GM19467 (cell line): ENCODE results near the gene EWSR1.
A peak's percentile ranks its signal among the peaks of the same experiment; 100 is the strongest.
"Not testable (repeated sequence)": the region's sequence is repeated elsewhere in the genome, so short reads cannot be mapped to it uniquely, and the experiment has no call there.

Experiments used
- ATAC-seq: cut with Tn5 transposase; IDR thresholded peaks from one replicate; pipeline ENCODE4 v1.9.1; 2021; ENCODE audit warnings: mild to moderate bottlenecking, moderate library complexity; ENCODE audit not compliant: unreplicated experiment

Gene EWSR1, protein sequence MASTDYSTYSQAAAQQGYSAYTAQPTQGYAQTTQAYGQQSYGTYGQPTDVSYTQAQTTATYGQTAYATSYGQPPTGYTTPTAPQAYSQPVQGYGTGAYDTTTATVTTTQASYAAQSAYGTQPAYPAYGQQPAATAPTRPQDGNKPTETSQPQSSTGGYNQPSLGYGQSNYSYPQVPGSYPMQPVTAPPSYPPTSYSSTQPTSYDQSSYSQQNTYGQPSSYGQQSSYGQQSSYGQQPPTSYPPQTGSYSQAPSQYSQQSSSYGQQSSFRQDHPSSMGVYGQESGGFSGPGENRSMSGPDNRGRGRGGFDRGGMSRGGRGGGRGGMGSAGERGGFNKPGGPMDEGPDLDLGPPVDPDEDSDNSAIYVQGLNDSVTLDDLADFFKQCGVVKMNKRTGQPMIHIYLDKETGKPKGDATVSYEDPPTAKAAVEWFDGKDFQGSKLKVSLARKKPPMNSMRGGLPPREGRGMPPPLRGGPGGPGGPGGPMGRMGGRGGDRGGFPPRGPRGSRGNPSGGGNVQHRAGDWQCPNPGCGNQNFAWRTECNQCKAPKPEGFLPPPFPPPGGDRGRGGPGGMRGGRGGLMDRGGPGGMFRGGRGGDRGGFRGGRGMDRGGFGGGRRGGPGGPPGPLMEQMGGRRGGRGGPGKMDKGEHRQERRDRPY

DNA sequence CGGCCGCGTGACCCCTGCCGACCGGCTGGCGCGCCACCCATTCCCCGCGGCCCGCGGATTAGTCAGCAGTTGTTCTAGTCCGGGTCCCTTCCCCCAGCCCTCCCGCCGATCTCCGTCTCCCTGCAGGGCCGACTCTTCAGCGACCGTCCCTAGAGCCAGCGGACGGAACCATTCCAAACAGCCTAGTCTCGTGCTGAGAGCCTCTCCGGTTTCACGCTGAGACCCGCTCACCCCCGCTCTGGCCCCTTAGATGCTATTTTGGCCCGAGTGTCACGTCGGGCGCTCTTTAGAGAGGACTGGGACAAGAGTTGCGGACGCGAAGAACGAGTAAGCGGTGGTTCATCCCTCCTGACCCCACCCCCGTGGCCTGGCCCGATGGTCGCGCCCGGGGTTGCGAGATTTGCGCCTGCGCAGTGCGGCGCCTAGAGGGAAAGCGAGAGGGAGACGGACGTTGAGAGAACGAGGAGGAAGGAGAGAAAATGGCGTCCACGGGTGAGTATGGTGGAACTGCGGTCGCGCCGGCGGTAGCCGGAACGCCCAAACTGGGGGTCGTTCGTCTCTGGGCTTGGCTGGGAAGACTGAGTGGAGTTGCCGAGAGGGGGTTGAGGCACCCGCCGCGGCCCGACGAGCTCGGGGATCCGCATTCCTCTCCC lies at the start of gene EWSR1, which contains the start of gene RHBDD3:
Gene EWSR1, plus strand, starts transcription at position 411 of the 653 bp plus-strand sequence. Its CDS starts 69 bp downstream, at position 480.
Gene RHBDD3, minus strand, starts transcription at position 124 of the 653 bp plus-strand sequence. CDS start 2,355 bp downstream, outside the sequence.
- ATAC-seq, result peak; percentile 71

DNA sequence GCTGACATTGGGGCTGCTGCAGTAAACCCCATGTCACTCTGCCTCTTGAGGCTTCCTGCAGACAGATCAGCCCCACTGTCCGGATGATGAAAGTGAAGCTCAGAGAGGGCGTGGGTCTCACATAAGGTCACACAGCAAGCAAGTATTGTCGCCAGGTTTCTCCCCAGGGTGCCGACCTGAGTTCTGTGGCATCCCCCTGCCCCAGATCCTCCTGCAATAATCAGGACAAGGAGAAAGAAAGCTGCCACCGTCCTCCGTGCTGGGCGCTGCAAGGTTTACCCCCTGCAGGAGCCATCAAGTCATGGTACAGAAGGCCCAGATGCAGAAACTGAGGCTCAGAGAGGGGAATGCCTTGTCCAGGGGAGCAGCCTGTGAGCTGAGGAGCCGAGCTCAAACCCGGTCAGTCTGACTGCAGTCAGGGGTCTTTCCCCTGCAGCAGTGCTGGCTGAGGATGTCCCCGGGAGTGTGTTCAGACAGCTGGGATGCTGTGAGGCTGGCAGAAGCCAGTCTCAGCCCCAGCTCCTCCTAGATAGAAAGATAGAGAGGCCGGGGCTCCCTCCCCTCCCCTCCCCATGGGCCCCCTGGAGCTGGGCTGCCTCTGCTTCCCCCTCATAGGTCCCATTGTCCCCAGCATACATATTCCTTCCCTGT lies 49.2 kb upstream of the EWSR1 start:
- no peak for ATAC-seq

DNA sequence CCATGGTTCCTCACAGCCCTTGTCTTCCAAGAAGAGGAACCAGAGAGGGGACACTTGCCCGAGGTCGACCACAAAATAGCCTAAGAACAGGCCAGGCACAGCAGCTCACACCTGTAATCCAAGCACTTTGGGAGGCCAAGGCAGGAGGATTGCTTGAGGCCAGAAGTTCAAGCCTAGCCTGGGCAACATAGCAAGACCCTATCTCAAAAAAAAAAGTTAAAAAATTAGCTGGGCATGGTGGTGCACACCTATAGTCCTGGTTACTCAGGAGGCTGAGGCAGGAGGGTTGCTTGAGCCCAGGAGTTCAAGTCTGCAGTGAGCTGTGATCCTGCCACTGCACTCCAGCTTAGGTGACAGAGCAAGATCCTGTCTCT lies 48.7 kb upstream of the EWSR1 start:
- ATAC-seq, result not testable (repeated sequence)

DNA sequence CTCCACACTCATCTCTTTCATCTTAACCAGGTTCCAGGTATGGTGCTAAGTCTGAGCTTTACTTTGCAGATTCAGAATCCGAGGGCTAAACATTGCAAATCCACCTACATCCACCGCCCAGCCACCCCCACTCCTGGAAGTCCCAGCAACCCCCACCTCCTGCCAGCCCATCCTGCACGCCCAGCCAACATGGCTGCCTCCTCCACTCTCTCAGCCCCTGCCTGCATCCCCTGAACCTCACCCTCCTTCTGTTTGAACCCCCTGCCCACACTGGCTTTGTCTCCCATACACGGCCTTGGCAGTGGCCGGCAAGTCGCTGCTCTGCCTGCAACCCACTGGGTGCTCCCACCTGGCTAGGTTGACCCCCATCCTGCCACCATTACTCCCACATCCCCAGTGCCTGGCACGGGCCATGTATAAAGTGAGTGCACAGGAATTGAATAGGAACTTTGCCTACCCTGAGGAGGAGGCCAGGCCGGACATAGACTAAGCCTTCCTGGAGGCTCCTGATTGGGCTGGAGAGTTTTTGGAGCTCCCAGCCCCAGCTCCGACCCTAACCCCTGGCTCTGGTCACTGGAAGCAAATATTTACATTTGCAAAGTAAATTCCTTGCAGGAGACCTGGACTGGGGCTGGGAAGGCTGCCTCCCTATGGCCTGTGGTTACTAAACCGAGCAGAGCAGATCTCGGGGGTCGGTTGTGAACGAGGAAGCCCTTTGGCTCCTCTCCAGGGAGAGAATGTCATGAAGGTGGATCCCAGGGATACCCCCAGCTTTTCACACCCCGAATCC lies 48.0 kb upstream of the EWSR1 start:
- ATAC-seq, result no peak

DNA sequence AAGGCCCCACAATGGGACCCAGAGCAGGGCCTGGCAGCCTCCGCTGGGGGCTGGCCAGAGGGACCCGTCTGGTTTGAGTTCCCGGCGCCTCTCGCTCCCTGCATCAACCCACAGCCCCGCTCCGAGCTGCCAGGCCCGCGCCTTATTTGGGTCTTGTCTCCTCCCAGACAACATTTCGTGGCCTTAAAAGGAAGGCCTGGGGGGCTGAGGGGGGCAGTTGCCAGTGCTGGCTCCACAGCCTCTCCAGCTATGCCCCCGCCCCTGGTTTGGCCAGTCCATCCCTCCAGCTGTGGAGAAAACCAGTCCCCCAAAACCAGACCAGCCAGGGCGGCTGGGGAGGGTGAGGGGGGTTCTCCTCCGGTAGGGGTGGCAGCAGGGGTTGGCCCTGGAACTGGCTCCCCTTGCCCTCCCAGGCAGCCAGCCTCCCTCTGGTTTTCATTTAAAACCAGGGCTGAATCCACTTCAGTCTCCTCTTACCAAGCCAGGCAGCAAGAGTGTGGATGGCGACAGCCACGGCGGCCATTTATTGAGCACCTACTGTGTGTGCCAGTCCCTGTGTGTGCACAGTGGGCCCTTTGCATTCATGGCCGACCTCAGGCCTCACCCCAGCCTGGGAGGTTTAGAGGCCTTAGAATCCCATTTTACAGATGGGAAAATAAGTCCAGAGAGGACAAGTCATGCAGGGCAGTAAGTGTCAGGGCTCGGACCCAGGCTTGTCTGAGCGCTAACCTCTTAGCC lies 43.8 kb upstream of the EWSR1 start:
- ATAC-seq, result no peak

DNA sequence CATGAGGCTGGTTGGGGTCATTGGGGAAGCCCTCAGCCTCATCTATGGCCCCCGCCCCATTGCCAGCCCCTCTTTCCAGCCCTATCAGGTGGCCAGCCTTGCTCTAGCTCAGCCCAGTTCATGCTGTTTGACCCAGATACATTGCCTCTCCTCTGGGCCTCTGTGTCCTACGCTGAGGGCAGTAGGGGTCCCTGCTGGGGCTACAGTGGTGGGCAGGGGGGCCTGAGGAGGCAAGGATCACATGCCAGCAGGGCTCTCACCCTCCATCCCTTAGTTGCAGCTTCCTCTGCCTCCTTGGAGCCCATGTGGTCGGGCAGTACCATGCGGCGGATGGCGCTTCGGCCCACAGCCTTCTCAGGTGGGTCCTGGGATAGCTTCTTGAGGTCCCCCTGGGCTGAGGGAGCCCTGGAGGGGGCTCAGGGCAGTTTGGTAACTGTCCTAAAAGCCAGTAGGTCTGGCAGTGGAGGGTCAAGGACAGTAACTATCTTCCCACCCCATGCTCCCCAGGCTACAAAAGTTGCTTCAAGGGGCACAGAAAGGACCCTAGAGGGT lies 43.1 kb upstream of the EWSR1 start:
- no peak for ATAC-seq

DNA sequence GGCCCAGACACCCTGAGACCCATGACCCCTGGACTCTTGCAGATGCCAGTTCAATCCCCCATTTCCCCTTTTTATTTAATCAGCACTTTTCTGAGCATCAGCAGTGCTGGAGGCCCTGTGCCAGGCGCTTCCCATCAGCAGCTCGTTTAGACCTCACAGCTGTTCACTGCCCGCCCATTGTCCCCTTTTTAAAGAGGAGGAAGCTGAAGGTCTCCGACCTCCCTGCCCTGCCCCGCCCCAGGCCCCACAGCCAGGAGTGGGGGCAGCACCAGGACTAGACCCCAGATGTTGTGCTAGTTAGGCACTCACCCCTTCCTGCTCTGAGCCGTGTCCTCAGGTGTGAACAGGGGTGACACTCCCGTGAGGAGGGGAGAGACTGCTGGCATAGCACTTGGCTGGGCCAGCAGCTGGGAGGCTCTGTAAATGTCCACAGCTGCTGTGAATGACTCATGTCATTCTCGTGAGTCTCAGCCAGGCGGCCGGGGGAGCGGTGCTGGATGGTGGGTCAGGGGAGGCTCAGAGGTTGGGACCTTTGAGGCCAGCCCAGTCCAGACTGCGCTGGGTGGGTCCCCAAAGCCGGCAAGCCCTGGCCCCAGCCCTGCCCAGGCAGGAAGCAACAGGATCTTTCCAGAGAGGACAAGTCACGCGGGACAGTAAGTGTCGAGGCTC lies 42.5 kb upstream of the EWSR1 start:
- no peak for ATAC-seq

DNA sequence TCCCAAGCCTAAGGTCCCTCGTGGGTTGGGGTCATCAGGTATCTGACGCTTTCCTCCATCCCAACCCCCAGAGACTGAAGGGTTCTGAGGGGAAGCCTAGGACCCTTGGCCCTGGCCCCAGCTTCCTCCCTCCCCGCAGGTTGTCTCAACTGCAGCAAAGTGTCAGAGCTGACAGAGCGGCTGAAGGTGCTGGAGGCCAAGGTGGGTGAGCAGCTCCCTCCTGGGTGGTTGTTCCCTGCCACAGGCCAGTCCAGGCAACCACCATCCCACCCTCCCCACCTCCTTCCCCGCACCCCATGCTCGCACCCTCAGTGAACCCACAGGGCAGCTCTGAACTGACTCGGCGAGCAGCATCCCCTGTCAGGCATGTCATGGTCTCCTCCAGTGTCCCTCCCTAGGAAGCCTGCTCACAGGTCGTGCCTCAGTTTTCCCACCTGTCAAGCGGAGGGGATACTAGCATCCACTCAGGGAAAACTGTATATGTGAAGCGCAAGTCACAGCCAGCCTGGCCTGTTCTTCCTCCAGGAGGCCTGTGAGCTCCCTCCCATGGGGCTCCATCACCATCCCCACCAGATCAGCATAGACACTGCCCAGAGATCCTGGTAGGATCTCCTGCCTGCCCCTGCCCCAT lies 41.6 kb upstream of the EWSR1 start:
- ATAC-seq, result no peak

DNA sequence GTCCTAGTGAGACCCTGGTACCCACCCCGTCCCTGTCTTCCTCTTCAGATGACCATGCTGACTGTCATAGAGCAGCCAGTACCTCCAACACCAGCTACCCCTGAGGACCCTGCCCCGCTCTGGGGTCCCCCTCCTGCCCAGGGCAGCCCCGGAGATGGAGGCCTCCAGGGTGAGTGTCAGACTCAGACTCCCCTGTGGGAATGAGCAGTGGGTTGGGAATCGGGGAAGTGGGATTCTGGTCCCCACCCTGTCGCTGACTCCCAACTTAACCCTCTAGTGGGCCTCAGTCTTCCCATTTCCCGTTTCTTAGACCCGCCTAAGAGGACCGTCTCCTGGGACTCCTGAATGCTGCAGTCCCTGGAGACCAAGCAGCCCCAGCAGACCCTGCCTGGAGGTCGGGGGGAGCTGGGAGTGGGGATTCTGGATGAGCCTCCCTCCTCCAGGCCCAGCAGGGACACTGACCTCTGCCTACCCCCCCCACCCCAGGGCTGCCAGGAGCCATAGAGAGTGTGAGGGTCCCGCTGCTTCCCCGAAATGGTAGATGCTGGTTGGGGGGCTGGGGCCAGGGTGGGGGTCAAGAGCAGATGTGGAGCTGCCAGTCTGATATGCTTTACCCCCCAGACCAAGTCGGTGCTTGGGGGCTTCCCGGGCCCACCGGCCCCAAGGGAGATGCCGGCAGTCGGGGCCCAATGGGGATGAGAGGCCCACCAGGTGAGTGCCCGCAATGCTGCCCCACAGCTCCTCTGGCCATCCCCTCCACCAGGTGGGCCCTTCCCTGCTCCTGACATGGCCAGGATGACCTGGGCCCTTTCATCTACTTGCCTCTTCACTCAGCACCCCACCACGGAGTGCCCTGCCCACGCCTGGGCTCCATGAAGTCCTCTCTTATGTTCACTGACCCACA lies 36.8 kb upstream of the EWSR1 start:
- no peak for ATAC-seq

DNA sequence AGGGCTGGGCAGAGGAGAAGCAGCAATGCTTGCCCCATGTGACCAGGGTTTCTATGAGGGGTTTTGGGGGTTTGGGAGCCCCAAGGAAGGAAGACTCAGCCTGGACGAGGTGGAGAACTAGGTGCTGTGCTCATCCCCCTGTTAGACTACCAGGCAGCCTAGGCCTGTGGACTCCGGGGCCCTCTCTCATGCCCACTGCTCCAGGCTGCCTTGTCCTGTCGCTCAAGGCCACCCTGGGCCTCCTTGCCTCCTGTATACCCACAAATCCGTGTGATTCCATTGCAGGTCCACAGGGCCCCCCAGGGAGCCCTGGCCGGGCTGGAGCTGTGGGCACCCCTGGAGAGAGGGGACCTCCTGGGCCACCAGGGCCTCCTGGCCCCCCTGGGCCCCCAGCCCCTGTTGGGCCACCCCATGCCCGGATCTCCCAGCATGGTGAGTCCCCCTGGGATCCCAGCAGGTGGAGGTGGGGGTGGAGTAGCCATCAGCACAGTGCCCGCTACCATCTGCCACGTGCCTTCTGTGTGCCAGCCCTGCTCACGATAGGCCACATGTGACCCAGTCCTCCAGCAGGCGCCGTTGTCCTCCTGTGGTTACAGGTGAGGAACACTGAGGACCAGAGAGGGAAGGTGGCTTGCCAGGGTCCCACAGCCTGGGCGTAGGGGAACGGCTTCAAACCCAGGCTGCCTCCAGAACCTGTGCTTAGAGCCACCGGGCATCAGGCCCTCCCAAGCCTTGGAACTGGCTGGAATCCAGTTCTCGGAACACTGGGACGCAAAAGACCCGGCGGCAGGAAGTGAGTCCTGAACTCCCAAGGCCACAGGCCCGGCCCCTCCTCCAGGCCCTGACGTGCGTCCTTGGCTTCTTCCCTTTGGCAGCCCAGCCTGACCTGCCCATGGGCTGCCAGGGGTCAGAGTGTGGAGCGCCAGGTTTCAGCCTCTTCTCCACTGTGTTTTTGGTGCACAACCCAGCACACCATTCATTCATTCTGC lies 35.8 kb upstream of the EWSR1 start:
- ATAC-seq, result no peak

DNA sequence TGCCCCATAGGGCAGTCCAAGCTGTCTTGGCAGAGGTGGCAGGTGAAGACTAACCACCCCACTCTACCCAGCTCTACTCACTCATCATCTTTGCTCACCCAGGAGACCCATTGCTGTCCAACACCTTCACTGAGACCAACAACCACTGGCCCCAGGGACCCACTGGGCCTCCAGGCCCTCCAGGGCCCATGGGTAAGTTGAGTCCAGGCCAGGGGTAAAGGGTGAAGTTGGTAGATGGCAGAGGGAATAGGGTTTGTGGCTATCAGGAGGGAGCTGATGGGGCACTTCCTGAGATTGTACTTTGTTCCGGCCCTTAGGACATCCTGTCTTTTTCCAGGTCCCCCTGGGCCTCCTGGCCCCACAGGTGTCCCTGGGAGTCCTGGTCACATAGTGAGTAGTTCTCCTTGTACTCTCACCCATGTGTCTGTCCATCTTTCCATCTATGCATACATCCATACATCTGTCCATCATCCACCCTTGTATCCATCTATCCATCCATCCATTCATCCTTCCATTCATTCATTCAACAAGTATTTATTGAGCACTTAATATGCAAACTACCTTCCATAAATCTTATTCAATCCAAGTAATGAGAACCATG lies 34.7 kb upstream of the EWSR1 start:
- no peak for ATAC-seq

DNA sequence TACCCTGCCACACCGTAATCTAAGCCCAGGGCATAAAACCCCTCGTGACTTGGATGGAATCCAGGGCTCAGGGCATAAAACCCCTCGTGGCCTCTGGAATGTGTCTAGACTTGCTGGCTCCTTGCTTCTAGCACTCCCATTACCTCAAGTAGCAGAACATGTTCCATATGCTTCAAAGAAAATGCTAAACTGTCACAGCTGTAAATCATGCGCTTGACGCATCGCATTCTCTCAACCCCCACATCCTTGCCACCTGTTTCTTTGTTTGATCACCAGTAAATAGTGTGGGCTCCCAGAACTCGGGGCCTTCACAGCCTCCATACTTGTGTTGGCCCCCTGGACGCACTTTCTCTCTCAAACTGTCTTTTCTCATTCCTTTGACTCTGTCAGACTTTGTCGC lies 27.6 kb upstream of the EWSR1 start:
- ATAC-seq, result not testable (repeated sequence)

DNA sequence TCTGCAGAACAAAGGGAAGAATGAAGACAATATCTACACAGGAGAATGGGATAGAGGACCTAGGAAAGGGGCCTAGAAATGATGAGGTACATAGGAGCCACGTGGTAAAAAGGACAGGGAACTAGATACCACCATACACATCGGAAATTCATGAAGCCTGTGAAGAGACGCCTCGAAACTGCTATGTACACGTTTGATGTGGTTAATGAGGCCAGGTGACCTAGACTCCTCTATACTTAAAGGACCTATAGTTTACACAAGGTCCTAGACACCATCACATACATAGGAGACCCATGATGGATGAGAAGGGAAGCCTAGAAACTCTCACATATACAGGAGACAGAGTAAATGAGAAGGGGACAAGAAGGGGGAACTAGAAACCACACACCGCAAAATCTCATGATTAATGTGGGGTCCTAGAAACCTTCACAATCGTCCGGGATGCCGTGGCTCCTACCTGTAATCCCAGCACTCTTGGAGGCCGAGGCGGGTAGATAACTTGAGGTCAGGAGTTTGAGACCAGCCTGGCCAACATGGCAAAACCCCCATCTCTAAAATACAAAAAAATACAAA lies 24.1 kb upstream of the EWSR1 start:
- ATAC-seq, result no peak

DNA sequence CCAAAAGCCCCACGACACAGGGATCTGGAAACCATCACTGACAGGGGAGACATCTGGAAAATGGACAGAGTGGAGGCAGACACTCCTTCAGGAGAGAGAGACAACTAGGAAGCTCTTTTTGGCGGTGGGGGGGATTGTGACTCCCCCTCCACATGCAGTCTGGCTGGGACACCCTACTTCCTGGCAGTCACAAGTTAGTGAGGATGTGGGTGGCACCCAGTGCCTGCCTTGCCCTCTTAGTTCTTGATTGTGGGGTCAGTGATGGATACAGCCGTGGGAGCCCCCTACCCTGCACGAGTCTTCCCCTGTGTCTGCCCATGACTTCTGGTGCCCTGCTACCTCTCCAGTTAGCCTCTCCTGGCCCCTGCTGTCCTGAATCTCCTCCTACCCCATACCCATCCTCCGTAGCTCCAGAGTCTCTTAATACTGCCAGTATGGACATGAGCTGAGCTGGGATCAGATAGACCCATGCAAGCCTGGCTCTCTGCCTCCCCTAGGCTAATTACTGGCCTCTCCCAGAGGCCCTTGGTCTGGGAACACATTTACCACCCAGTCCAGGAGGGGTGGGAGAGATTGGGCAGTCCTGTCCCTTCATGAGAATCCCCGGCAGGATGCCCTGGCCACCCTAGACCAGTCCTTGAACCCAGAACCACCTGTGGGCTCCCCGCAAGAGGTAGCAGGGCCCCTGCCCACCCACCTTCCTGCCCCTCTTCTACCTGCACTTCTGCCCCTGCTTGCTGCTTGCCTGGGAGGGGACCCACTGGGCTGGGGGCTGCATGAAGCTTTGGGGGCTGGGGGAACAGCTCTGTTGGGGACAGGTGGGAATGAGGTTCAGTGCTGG lies 23.1 kb upstream of the EWSR1 start:
- ATAC-seq, result no peak
